ENCODE results near the gene PPP2R3C.

Gene PPP2R3C

DNA sequence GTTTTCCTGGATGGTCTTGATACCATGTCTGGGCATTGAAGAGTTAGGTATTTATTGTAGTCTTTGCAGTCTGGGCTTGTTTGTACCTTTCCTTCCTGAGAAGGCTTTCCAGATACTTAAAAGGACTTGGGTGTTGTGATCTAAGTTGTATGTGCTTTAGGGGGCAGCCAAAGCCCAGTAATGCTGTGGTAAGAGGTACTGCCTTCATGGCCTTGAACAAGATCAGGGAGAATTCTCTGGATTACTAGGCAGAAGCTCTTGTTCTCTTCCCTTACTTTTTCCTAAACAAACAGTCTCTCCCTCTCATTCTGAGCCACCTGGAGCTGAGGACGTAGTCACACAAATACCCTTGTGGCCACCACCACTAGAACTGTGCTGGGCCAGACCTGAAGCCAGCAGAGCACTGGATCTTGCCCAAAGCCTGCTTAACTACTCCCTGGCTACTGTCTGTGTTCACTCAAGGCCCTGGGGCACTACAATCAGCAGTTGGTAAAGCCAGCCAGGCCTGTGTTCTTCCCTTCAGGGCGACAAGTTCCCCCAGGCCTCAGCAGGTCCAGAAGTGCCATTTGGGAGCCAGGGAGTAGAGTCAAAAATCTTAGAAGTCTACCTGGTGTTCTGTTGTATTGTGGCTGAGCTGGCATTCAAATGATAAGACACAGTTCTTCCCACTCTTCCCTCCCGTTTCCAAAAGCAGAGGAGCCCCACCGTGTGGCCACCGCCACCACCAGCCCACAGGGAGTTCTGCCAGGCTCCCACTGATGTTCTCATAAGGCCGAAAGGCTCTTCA is 11.9 kb upstream of the PPP2R3C start:
- H3K27me3 ChIP-seq (ENCODE audit: control insufficient read depth in 5 of 5, insufficient read depth in 4 of 5, low read length in 5 of 5) = no peaks in the 10 kb centered on the region
- no peaks in the 10 kb centered on the region for H3K9me3 ChIP-seq (ENCODE audit: control insufficient read depth in 5 of 5, low read length in 5 of 5)
- no peaks in the 10 kb centered on the region for H3K4me1 ChIP-seq (ENCODE audit: control insufficient read depth in 5 of 5, insufficient read depth in 5 of 5, low read length in 5 of 5)
- H3K4me3 ChIP-seq (ENCODE audit: low read depth in 1 of 5, low read length in 5 of 5) = no peak overlapping the region
- H3K27ac ChIP-seq (ENCODE audit: low read depth, low read length) = no peak overlapping the region
- no peak overlapping the region for H3K9ac ChIP-seq (ENCODE audit: low read length in 5 of 5)
- peaks cover 9 to 17% (median 14%) of the 10 kb centered on the region in 5 donors for H3K36me3 ChIP-seq (ENCODE audit: control insufficient read depth in 5 of 5, insufficient read depth in 5 of 5, low read length in 5 of 5)

DNA sequence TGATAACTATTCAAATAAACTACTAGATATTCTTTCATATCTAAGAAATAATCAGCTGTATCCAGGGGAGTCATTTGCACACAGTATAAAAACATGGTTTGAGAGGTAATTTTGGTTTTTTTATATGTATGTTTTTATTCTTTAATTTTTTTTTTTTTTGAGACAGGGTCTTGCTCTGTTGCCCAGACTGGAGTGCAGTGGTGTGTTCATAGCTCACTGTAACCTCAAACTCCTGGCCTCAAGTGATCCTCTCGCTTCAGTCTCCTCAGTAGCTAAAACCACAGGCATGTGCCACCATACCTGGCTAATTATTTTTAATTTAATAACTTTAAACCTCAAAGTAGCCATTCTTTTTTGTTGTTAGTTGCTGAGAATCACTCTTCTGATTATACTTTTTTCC is 2.3 kb upstream of the PPP2R3C start:
- Histone ChIP-seq H3K9me3 (ENCODE audit: control insufficient read depth in 5 of 5, low read length in 5 of 5) (no peaks in the 10 kb centered on the region), H3K27me3 (ENCODE audit: control insufficient read depth in 5 of 5, insufficient read depth in 4 of 5, low read length in 5 of 5) (no peaks in the 10 kb centered on the region), H3K27ac (ENCODE audit: low read depth, low read length) (no peak overlapping the region), H3K9ac (ENCODE audit: low read length in 5 of 5) (peak overlapping the region in 2 of 5 donors; percentile 6 to 99), H3K4me3 (ENCODE audit: low read depth in 1 of 5, low read length in 5 of 5) (no peak overlapping the region), H3K36me3 (ENCODE audit: control insufficient read depth in 5 of 5, insufficient read depth in 5 of 5, low read length in 5 of 5) (peaks cover 0 to 10% (median 0%) of the 10 kb centered on the region in 5 donors), H3K4me1 (ENCODE audit: control insufficient read depth in 5 of 5, insufficient read depth in 5 of 5, low read length in 5 of 5) (peaks cover 1 to 23% (median 20%) of the 10 kb centered on the region in 5 donors)

DNA sequence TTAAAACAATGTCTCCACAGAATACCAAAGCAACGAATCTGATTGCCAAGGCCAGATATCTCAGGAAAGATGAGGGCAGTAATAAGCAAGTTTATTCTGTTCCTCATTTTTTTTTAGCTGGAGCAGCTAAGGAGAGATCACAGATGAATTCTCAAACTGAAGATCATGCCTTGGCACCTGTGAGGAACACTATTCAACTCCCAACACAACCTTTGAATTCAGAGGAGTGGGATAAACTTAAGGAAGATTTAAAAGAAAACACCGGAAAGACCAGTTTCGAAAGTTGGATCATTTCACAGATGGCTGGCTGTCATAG is 1.6 kb upstream of the PPP2R3C start:
- Histone ChIP-seq H3K9me3 (ENCODE audit: control insufficient read depth in 5 of 5, low read length in 5 of 5) (no peaks in the 10 kb centered on the region), H3K4me1 (ENCODE audit: control insufficient read depth in 5 of 5, insufficient read depth in 5 of 5, low read length in 5 of 5) (peaks cover 1 to 23% (median 20%) of the 10 kb centered on the region in 5 donors), H3K36me3 (ENCODE audit: control insufficient read depth in 5 of 5, insufficient read depth in 5 of 5, low read length in 5 of 5) (peaks cover 0 to 10% (median 0%) of the 10 kb centered on the region in 5 donors), H3K27me3 (ENCODE audit: control insufficient read depth in 5 of 5, insufficient read depth in 4 of 5, low read length in 5 of 5) (no peaks in the 10 kb centered on the region), H3K4me3 (ENCODE audit: low read depth in 1 of 5, low read length in 5 of 5) (peak overlapping the region; percentile 89 to 100 (median 97)), H3K27ac (ENCODE audit: low read depth, low read length) (peak overlapping the region; percentile 98), H3K9ac (ENCODE audit: low read length in 5 of 5) (peak overlapping the region in 4 of 5 donors; percentile 97 to 99 (median 98))

DNA sequence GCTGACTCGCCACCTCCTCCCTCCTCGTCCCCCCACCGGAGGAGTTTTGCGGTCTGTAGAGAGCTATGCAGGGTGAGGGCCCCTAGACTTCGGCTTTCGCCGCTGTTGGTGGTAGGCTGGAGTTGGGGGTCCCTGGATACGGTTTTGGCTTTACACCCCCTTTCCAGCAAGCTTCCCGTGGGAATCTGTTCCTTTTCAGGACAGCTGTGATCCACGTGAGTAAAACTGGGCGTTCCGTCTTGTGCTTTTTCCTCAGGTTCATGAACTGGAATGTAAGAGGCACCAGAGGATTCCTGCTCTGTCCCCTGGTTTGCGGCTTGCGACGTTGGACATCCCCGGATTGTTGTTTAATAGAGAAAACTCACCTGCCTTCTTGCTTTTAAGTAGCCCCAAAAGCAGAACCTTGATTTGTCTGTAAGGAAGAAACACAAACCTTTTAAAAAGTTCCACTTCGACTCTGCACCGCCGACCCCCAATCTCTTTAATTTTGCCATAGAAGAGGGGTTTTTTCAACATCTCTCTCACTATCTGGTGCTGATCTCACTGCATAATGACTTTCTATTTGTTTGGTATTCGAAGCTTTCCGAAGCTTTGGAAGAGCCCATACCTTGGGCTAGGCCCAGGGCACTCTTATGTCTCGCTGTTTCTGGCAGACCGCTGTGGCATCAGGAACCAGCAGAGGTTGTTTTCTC is 1.1 kb upstream of the PPP2R3C start:
- peak overlapping the region; percentile 89 to 100 (median 97) for H3K4me3 ChIP-seq (ENCODE audit: low read depth in 1 of 5, low read length in 5 of 5)
- no peaks in the 10 kb centered on the region for H3K27me3 ChIP-seq (ENCODE audit: control insufficient read depth in 5 of 5, insufficient read depth in 4 of 5, low read length in 5 of 5)
- H3K36me3 ChIP-seq (ENCODE audit: control insufficient read depth in 5 of 5, insufficient read depth in 5 of 5, low read length in 5 of 5) = peaks cover 0 to 8% (median 0%) of the 10 kb centered on the region in 5 donors
- peak overlapping the region; percentile 97 to 100 (median 99) for H3K9ac ChIP-seq (ENCODE audit: low read length in 5 of 5)
- no peaks in the 10 kb centered on the region for H3K9me3 ChIP-seq (ENCODE audit: control insufficient read depth in 5 of 5, low read length in 5 of 5)
- H3K4me1 ChIP-seq (ENCODE audit: control insufficient read depth in 5 of 5, insufficient read depth in 5 of 5, low read length in 5 of 5) = peaks cover 1 to 23% (median 20%) of the 10 kb centered on the region in 5 donors
- H3K27ac ChIP-seq (ENCODE audit: low read depth, low read length) = peak overlapping the region; percentile 98

DNA sequence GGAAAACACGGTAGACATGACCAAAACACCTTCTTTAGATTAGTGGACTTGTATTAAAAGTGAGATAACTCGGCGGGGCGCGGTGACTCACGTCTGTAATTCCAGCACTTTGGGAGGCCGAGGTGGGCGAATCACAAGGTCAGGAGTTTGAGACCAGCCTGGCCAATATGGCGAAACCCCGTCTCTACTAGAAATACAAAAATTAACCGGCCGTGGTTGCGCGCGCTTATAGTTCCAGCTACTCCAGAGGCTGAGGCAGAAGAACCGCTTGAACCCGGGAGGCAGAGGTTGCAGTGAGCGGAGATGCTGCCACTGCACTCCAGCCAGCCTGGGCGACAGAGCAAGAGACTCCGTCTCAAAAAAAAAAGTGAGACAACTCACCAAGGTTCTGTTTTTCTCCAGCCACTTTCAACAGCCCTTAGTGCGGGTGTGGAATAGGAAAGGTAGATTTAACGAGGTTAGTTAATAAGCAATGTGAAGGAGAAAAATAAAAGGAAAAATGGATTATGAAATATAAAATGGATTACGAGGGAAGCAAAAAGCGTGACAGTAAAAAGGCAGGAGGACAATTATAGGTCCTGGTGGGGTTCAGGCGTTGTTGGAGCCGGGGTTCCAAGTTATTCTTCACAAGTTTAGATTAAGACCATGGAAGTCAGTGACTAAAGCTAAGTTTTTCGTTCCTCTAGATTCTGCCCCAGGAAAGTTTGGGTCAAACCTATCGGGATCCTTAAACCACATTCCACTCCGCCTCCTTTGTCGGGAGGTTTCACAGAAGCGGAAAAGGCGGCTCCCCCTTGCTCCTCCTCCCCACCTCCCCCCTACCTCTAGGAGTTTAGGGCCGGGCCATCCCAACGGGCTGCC is 534 bp downstream of the PPP2R3C start:
- peaks cover 1 to 23% (median 20%) of the 10 kb centered on the region in 5 donors for H3K4me1 ChIP-seq (ENCODE audit: control insufficient read depth in 5 of 5, insufficient read depth in 5 of 5, low read length in 5 of 5)
- H3K27me3 ChIP-seq (ENCODE audit: control insufficient read depth in 5 of 5, insufficient read depth in 4 of 5, low read length in 5 of 5) = no peaks in the 10 kb centered on the region
- peak overlapping the region; percentile 97 to 100 (median 99) for H3K9ac ChIP-seq (ENCODE audit: low read length in 5 of 5)
- peak overlapping the region; percentile 98 for H3K27ac ChIP-seq (ENCODE audit: low read depth, low read length)
- no peaks in the 10 kb centered on the region for H3K9me3 ChIP-seq (ENCODE audit: control insufficient read depth in 5 of 5, low read length in 5 of 5)
- peak overlapping the region; percentile 89 to 100 (median 97) for H3K4me3 ChIP-seq (ENCODE audit: low read depth in 1 of 5, low read length in 5 of 5)
- peaks cover 0 to 2% (median 0%) of the 10 kb centered on the region in 5 donors for H3K36me3 ChIP-seq (ENCODE audit: control insufficient read depth in 5 of 5, insufficient read depth in 5 of 5, low read length in 5 of 5)

DNA sequence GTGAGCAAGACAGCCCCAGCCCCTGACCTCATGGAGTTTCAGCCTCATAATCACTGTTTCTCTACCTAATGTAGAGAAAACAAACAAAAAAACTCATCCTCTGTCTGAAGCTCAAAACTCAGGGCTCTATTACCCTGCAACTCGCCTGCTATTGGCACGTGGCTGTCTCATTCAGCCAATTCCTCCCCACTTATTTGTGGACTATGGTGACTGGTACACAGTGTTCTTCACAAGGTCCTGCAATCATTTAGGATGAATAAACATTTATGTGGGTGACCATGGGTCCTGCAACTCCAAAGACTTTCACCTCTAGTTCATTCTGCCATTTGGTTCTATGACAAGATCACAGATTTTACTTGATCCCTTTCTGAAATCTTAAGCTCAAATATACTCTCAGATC is 4.7 kb downstream of the PPP2R3C start:
- no peaks in the 10 kb centered on the region for H3K27me3 ChIP-seq (ENCODE audit: control insufficient read depth in 5 of 5, insufficient read depth in 4 of 5, low read length in 5 of 5)
- no peak overlapping the region for H3K27ac ChIP-seq (ENCODE audit: low read depth, low read length)
- no peaks in the 10 kb centered on the region for H3K9me3 ChIP-seq (ENCODE audit: control insufficient read depth in 5 of 5, low read length in 5 of 5)
- H3K4me1 ChIP-seq (ENCODE audit: control insufficient read depth in 5 of 5, insufficient read depth in 5 of 5, low read length in 5 of 5) = peaks cover 0 to 9% (median 9%) of the 10 kb centered on the region in 5 donors
- H3K36me3 ChIP-seq (ENCODE audit: control insufficient read depth in 5 of 5, insufficient read depth in 5 of 5, low read length in 5 of 5) = peaks cover 10 to 32% (median 20%) of the 10 kb centered on the region in 5 donors
- no peak overlapping the region for H3K9ac ChIP-seq (ENCODE audit: low read length in 5 of 5)
- no peak overlapping the region for H3K4me3 ChIP-seq (ENCODE audit: low read depth in 1 of 5, low read length in 5 of 5)

DNA sequence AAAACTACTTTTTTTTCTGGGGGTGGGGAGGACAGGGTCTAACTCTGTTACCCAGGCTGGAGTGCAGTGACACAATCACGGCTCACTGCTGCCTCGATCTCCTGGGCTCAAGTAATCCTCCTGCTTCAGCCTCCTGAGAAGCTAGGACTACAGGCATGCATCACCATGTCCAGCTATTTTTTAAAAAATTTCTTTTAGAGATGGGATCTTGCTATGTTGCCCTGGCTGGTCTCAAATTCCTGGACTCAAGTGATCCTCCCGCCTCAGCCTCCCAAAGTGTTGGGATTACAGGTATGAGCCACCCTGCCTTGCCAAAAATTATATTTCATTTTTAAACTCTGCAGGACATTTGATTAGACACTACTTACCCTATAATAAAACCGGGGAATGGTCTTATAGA is 5.5 kb downstream of the PPP2R3C start:
- no peaks in the 10 kb centered on the region for H3K27me3 ChIP-seq (ENCODE audit: control insufficient read depth in 5 of 5, insufficient read depth in 4 of 5, low read length in 5 of 5)
- H3K36me3 ChIP-seq (ENCODE audit: control insufficient read depth in 5 of 5, insufficient read depth in 5 of 5, low read length in 5 of 5) = peaks cover 12 to 41% (median 28%) of the 10 kb centered on the region in 5 donors
- no peak overlapping the region for H3K9ac ChIP-seq (ENCODE audit: low read length in 5 of 5)
- H3K4me3 ChIP-seq (ENCODE audit: low read depth in 1 of 5, low read length in 5 of 5) = no peak overlapping the region
- H3K9me3 ChIP-seq (ENCODE audit: control insufficient read depth in 5 of 5, low read length in 5 of 5) = no peaks in the 10 kb centered on the region
- peaks cover 0 to 9% (median 8%) of the 10 kb centered on the region in 5 donors for H3K4me1 ChIP-seq (ENCODE audit: control insufficient read depth in 5 of 5, insufficient read depth in 5 of 5, low read length in 5 of 5)
- H3K27ac ChIP-seq (ENCODE audit: low read depth, low read length) = no peak overlapping the region

DNA sequence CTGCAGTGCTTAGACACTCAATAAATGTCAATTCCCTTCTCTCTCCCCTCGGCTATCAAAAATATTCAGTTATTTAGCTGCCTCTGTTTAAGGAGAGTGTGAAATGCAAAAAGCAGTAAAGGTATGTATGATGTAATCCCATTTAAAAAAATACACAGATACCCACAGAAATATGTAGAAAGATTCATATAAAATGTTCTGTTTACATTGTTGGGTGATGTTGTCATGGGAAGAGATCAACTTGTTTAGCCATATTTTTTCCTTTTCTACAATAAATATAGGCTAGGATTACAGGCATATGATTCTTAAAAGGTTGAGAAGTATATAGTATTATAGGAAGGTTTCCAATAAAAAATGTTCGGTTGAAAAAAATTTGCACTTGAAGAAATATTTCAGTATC is 7.8 kb downstream of the PPP2R3C start:
- Histone ChIP-seq H3K9me3 (ENCODE audit: control insufficient read depth in 5 of 5, low read length in 5 of 5) (no peaks in the 10 kb centered on the region), H3K4me1 (ENCODE audit: control insufficient read depth in 5 of 5, insufficient read depth in 5 of 5, low read length in 5 of 5) (no peaks in the 10 kb centered on the region), H3K27ac (ENCODE audit: low read depth, low read length) (no peak overlapping the region), H3K4me3 (ENCODE audit: low read depth in 1 of 5, low read length in 5 of 5) (no peak overlapping the region), H3K27me3 (ENCODE audit: control insufficient read depth in 5 of 5, insufficient read depth in 4 of 5, low read length in 5 of 5) (no peaks in the 10 kb centered on the region), H3K36me3 (ENCODE audit: control insufficient read depth in 5 of 5, insufficient read depth in 5 of 5, low read length in 5 of 5) (peaks cover 23 to 57% (median 44%) of the 10 kb centered on the region in 5 donors), H3K9ac (ENCODE audit: low read length in 5 of 5) (no peak overlapping the region)

DNA sequence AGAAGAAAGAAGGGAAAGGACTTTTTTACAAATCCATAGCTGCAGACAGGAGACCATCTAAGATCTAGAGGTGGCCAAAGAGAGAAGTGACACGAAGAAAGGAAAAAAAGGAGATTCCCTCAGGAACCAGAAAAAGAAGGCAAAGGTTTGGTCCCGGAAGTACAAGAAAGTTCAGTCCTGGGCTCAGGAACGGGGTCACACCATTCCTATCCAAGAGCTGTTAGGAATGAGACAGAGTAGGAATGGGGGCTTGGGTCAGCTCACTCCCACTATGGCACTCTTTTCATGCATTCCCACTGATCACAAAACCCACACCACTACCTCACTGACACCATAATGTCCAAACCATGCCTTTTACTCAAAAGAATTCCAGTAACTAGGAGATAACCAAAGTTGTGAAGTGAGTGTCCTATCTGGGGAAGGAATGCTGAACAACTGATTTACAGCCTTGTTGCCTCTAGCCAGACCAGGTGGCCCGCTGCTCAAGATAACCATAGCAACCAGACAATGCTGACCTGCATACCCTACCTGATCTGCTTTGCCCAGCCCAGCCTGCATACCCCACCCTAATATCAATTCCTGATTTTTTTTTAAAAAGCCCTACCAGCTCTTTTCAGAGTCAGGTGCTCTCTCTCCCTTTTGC is 8.4 kb downstream of the PPP2R3C start:
- H3K4me3 ChIP-seq (ENCODE audit: low read depth in 1 of 5, low read length in 5 of 5) = no peak overlapping the region
- no peaks in the 10 kb centered on the region for H3K4me1 ChIP-seq (ENCODE audit: control insufficient read depth in 5 of 5, insufficient read depth in 5 of 5, low read length in 5 of 5)
- peaks cover 23 to 62% (median 44%) of the 10 kb centered on the region in 5 donors for H3K36me3 ChIP-seq (ENCODE audit: control insufficient read depth in 5 of 5, insufficient read depth in 5 of 5, low read length in 5 of 5)
- H3K27me3 ChIP-seq (ENCODE audit: control insufficient read depth in 5 of 5, insufficient read depth in 4 of 5, low read length in 5 of 5) = no peaks in the 10 kb centered on the region
- H3K9me3 ChIP-seq (ENCODE audit: control insufficient read depth in 5 of 5, low read length in 5 of 5) = no peaks in the 10 kb centered on the region
- no peak overlapping the region for H3K9ac ChIP-seq (ENCODE audit: low read length in 5 of 5)
- no peak overlapping the region for H3K27ac ChIP-seq (ENCODE audit: low read depth, low read length)

Data from subcutaneous abdominal adipose tissue (tissue), 5 donors.